ENCODE measurements around the gene POFUT2.

DNA sequence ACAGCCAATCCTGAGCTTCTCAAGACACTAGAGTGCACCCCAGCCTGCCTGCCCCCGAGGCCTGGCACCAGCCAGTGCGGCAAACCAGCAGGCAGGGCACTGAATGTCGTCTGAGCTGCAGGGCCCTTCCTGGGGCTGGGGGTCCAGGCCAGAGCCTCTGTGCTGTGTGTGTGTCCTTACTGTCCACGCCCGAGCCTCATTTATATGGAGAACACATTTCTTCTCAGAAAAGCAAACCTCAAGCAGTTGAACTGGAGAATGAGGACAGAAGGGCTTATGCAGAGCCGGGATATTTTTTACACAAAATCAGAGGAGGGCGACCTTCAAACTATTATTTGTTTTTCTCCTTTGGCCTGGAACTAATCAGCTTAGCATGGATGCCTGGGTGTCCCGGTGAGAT, 52.7 kb downstream of the POFUT2 start:
- TF ChIP-seq CTCF (IDR thresholded peaks at IDR 0.05 in 8 of 11, conservative IDR thresholded peaks at IDR 0.05 in 3 of 11) (no peak), POLR2A (IDR thresholded peaks at IDR 0.05) (no peak)
